ENCODE data around the gene C2. TPM values are rescaled to one million over a fixed set of nuclear protein-coding genes. Genes with fewer than 3 reads are reported as not detected.
"Not testable (repeated sequence)": the region's sequence is repeated elsewhere in the genome, so short reads cannot be mapped to it uniquely, and the experiment has no call there.

The C2 gene
- total RNA-seq, 1 donor from 2014 or later: 7.6 TPM

DNA sequence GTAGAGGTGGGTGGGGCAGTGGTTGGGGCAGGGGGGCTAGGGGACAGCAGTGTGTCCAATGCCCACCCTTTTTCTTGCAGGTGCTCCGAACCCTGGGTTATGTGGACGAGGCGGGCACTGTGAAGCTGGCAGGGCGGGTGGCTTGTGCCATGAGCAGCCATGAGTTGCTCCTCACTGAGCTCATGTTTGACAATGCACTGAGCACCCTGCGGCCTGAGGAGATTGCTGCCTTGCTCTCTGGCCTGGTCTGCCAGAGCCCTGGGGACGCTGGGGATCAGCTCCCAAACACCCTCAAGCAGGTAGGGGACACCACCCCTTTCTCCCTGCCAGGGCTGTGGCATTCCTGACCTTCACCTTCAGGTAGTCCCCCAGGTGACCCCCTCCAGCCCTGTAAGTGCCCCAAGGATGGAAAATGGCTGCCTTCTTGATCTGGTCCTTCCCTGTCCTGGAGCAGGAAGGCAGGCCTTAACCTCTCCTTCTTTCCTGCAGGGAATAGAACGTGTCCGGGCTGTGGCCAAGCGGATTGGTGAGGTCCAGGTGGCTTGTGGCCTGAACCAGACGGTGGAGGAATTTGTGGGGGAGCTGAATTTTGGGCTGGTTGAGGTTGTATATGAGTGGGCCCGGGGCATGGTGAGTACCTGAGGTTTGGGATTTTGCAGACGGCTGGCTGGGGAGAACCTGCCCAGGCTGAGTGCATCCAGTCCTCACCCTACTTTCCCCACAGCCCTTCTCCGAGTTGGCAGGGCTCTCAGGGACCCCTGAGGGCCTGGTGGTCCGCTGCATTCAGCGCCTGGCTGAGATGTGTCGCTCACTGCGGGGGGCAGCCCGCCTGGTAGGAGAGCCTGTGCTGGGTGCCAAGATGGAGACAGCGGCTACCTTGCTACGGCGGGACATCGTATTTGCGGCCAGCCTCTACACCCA, 41.5 kb downstream of the C2 start:
- intact Hi-C loops (cut with DNase I): no loop called here
- DNase-seq: no peak
- no peak for ATAC-seq (ENCODE audit: poor library complexity)

DNA sequence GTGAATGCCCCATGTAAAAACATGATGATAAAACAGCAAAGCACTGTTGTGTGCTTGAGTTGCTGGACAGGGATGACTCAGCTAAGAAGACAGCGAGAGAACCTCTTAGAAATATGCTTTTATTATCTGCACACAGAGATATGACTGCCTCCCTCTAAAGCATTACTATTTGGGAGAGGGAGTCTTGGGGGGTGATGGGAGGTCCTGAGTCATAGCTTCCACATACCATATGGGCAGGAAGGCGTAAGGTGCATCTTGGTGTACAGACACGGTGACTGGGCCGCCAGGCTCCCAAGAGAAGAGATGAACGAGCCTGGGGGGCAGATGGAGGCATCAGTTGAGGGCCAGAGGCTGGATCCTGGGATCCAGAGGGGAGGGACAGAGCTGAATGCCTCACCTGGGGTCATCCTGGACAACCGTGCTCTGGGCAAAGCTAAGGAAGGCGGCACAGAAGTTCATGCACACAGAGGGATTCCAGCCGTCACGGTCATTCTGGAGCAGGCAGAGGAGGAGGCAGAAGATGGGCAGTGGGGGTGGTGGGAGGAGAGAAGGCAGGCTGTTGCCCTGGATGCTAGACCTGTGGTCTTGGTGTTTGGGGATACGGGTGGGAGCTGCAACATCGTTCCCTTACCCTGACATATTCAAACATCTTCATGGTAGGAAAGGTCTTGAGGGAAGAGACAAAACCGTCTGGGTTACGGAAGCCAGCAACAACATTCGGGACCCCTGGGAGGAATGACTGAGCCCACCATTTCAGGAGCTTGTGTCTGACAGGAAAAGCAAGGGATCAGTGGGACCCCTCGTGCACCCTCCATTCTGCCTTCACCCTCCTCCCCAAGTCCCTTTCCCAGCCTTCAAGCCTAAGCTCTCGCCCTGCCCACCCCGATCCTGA, 42.4 kb downstream of the C2 start:
- intact Hi-C loops (cut with DNase I): no loop called here
- no peak for DNase-seq

DNA sequence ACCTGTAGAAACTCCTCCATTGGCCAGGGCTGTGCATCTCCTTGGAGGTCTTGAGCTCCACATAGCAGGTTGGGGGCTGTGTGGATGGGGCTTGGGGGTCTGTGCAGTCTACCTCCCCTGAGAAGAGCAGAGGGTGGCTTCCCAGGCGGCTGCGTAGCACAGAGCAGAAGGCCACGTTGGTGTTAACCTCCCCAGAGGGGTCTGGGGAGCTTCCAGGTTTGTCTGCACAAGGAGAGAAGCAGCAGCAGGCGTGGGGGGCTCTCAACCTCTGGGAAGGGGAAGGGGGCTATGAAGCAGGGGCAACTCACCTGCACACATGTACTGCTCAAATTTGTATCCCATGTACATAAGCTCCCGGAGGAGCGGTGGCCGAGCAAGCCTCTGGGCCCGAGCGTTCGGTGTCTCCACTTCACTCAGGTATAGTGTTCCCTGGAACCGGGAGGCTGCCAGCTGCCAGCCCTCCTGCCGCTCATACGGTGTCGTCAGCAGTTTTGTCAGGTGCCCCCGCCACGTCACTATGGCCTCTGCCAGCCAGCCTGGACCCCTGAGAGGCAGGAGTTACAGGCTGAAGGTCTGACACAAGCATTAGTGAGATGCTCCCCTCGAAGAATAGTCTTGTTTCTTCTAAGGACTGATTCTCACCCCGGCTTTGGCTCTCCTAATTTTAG, 43.2 kb downstream of the C2 start:
- no peak for ATAC-seq (ENCODE audit: poor library complexity)
- intact Hi-C loops (cut with DNase I): no loop called here
- no peak for DNase-seq

More for the DNA sequence above, 42.4 kb downstream of the C2 start:
- no peak for ATAC-seq (ENCODE audit: poor library complexity)

DNA sequence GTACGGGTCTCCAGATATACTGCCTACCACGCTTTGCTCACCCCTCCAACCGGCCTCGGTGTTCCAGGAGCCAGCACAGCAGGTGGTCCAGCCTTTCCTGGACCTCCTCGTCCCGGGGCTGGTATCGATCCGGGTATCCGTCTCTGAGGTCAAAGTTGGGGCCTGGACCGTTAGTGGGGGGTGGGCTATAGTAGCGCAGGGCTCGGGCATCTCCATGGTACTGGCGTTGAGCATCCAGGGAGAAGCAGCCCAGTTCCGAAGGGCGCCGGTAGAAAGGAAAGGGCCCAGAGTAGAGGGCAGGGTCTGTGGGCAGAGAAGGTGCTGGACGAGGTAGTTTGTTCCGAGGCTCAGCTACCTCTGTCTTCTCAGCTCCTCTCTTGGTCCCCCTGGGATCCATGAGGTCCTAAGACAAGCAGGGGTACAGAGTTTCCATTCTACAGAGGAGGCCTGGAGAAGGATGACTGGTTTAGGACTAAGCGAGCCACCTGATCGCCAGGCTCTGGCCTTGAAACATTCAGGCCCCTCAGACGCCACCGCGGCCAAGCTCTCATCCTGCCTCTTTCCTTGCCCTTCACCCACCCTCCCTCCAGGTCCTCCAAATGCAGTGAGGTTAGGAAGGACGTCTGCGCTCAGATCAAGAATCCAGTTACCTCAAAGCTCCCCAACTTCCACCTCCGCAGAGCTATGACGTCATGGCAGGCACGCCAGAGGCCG, 43.9 kb downstream of the C2 start:
- intact Hi-C loops (cut with DNase I): no loop called here
- ATAC-seq (ENCODE audit: poor library complexity): no peak
- DNase-seq: no peak

DNA sequence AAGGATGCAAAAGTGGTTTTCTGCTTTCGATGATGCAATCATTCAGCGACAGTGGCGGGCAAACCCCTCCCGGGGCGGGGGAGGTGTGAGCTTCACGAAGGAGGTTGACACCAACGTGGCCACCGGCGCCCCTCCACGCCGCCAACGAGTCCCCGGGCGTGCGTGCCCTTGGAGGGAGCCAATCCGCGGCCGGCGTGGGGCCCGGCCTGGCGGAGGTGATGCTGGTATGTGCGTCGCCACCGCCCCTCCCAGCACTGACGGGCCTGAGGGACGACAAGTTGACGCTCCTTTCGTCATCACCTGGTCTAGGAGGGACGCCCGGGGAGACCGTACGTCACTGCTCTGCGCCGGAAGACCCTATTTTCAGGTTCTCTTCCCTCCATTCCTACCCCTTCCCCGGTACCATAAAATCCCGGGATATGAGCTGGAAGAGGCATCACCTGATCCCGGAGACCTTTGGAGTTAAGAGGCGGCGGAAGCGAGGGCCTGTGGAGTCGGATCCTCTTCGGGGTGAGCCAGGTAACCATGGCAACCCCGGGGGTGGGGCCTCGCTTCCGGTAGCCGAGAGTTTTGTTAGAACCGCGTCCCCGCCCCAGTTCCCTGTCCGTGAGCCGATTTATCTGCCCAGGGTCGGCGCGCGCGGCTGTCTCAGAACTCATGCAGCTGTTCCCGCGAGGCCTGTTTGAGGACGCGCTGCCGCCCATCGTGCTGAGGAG, 44.6 kb downstream of the C2 start, which contains the start of gene DXO:
TSS of gene DXO (minus strand) at position 146 of the 716 bp plus-strand sequence. CDS start 463 bp downstream, outside the sequence.
- DNase-seq (peak; percentile 97), ATAC-seq (ENCODE audit: poor library complexity) (peak; percentile 97)
- intact Hi-C loops (cut with DNase I): no loop called here

DNA sequence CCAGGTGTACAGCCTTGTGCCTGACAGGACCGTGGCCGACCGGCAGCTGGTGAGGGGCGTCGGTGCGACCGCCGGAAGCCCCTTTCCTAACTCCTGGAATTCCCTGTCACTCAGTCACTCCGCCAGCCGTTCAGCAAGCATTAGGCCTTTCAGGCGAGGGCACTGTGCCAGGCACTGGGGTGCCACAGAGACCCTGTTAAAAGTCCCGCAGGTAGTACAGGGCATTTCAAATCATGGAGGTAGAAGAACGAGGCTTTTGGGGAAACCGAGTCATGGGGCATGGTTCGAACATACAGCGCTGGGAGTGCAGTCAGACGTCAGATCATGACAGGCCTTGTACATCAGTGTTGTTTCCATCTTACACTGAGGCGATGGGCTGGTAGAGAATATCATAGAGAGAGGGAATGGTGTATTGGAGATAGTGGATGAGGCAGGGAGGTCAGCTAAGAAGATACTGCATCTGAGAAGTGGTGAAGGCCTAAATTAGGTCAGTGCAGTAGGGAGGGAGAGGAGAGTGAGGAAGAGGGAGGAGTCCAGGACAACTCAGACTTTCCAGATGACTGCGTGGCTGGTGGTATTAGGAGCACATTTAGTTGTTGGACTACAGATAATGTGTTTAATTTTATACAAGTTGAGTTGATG, 45.3 kb downstream of the C2 start:
- DNase-seq (no peak), ATAC-seq (ENCODE audit: poor library complexity) (no peak)
- intact Hi-C loops (cut with DNase I): no loop called here

DNA sequence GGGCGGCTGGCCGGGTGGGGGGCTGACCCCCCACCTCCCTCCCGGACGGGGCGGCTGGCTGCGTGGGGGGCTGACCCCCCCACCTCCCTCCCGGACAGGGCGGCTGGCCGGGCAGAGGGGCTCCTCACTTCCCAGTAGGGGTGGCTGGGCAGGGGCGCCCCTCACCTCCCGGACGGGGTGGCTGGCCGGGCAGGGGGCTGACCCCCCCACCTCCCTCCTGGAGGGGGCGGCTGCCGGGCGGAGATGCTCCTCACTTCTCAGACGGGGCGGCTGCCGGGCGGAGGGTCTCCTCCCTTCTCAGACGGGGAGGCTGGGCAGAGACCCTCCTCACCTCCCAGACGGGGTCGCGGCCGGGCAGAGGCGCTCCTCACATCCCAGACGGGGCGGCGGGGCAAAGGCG, 48.5 kb downstream of the C2 start:
- DNase-seq: peak; percentile 27
- intact Hi-C loops (cut with DNase I); ATAC-seq (ENCODE audit: poor library complexity): not testable (repeated sequence)

DNA sequence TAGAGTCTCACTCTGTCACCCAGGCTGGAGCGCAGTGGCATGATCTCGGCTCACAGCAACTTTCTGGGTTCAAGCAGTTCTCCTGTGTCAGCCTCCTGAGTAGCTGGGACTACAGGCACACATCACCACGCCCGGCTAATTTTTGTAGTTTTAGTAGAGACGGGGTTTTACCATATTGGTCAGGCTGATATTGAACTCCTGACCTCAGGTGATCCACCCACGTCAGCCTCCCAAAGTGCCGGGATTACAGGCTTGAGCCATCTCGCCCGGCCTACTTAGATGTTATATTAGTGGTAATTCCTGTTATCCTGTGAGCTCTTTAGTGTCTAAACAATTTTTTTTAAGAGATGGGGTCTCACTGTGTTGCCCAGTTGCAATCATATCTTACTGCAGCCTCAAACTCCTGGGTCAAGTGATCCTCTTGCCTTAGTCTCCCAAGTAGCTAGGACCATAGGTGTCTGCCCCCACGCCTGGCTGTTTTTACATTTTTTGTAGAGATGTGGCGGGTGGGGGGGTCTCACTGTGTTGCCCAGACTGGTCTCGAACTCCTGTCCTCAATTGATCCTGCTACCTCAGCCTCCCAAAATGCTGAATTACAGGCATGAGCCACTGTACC, 50.4 kb downstream of the C2 start:
- DNase-seq (peak; percentile 17), ATAC-seq (ENCODE audit: poor library complexity) (no peak)
- intact Hi-C loops (cut with DNase I): no loop called here

DNA sequence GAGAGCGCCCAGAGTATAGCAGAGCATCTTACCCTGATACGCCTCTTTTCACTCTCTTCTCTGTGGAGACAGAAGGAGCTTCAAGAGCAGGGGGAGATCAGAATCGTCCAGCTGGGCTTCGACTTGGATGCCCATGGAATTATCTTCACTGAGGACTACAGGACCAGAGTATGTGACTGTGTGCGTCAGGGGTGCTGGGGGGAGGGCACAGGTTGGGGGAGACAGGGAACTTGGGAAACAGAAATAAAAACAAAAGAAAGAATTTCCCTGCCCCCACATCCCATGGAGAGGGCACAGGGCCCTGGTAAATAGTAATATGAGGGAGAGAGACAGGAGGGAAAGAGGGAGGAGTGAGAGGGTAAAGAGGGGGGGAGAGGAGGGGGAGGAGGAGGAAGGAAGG, 51.3 kb downstream of the C2 start:
- intact Hi-C loops (cut with DNase I): no loop called here
- DNase-seq (no peak), ATAC-seq (ENCODE audit: poor library complexity) (no peak)

DNA sequence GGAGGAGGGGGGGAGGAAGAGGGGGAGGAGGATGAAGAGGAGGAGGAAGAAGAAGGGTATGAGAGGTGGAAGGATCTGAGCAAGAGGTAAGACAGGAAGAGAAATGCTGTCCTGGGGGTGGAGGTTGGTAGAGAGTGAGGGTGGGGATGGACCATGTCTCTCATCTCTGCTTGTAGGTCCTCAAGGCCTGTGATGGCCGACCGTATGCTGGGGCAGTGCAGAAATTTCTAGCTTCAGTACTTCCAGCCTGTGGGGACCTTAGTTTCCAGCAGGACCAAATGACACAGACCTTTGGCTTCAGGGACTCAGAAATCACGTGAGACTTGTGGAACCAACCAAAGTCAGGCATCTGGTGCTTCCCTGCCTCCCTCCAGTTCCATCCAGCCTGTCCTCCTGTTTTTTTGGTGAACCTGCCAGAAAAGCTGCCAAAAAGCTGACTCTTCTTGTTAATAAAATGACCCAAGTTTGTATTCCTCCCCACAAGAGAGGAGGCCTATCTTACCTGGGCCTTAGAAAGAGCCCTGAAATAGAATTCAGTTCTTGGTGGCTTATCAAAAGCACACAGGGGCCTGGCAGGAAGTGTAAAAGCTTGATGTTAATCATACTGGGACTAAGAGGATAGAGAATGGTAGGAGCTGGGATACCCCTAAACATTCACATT, 51.9 kb downstream of the C2 start:
- intact Hi-C loops (cut with DNase I): no loop called here
- ATAC-seq (ENCODE audit: poor library complexity): no peak
- DNase-seq: no peak

DNA sequence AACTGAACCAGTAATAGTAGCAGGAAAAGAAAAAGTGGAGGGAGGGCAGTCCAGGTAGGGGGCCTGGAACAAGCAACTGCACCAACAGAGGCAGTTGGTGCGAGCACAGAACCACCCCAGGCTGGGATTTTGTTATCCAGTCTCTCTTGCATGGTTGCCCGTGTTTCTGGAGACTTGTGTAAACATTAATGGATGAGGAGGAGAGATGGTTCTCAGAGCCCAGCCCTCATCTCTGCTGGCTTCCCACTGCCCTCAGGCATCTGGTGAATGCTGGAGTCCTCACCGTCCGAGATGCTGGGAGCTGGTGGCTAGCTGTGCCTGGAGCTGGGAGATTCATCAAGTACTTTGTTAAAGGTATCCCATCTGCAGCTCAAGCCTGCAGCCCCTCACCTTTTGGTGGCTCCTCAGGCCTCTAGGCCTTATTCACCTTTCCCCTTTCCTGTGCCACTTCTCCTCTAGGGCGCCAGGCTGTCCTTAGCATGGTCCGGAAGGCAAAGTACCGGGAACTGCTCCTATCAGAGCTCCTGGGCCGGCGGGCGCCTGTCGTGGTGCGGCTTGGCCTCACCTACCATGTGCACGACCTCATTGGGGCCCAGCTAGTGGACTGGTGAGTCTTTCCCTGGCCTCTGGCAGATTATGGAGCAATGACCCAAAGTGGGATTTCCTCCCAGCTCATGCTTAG, 52.8 kb downstream of the C2 start:
- DNase-seq; ATAC-seq (ENCODE audit: poor library complexity); intact Hi-C loops (cut with DNase I): not testable (repeated sequence)

DNA sequence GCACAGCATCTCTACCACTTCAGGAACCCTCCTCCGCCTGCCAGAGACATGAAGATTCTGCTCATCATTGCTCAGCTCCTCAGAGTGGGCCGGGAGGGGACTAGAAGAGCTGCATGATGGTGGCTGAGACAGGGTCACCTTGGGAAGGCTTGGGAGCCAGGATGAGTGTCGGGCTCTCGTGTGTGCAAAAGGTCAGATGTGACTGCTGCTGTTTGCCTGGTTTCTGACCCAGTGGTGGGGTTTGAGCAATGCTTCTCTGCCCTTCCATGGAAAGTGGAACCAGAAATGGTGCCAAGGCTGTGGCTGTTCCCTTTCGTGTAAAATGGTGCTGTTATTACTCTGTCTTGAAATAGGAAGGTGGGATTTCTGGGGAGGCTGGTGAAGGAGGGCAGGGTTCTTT, 53.5 kb downstream of the C2 start:
- ATAC-seq (ENCODE audit: poor library complexity); DNase-seq; intact Hi-C loops (cut with DNase I): not testable (repeated sequence)

DNA sequence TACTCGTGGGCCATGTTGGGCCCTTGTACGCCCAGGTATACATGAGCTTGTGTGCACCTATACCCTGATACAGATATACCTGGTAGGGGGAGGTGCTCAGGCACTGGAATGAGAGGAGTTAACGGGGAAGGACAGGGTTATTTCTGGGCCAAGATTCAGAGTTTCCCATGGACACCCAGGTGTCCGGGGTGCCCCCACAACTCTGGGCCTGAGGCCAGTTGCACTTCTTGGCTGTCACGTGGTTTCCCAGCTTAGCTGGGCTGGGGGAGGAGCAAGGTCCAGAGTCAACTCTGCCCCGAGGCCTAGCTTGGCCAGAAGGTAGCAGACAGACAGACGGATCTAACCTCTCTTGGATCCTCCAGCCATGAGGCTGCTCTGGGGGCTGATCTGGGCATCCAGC, 54.2 kb downstream of the C2 start, which contains the start of gene C4A:
TSS of gene C4A (plus strand) at position 314 of the 400 bp plus-strand sequence. CDS start at position 365, 51 bp downstream.
- ATAC-seq (ENCODE audit: poor library complexity): peak; percentile 87
- intact Hi-C loops (cut with DNase I); DNase-seq: not testable (repeated sequence)

DNA sequence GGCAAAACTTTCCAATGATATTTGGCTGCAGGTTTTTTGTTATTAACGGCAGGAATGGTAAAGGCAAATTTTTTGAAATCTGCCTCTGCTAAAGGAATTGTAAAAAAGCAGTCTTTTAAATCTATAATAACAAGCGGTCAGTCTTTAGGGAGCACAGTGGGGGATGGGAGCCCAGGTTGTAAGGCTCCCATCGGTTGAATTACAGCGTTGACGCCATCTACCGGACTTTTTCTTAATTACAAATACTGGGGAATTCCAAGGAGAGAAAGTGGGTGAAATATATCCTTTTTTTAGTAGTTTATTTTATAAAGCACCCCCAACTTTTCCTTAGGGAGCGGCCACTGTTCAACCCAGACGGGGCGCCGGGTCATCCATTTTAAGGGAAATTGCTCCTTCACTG, 61.8 kb downstream of the C2 start:
- intact Hi-C loops (cut with DNase I); DNase-seq; ATAC-seq (ENCODE audit: poor library complexity): not testable (repeated sequence)

DNA sequence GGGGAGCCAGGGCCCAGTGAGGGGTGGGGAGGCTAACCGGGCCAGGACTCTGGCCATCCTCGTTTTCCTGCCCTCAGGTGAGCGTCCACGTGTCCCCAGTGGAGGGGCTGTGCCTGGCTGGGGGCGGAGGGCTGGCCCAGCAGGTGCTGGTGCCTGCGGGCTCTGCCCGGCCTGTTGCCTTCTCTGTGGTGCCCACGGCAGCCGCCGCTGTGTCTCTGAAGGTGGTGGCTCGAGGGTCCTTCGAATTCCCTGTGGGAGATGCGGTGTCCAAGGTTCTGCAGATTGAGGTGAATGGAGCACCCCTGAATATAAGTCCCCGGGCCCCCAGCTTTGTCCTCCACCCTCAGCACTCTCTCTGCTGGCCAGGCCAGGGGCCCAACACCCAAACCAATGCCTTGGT, 66.9 kb downstream of the C2 start:
- ATAC-seq (ENCODE audit: poor library complexity); DNase-seq; intact Hi-C loops (cut with DNase I): not testable (repeated sequence)

Data from Right ventricle myocardium superior (tissue), 1 donor.